GM13976 (cell line): ENCODE measurements around the gene AMY2B.
"Not testable (repeated sequence)": the region's sequence is repeated elsewhere in the genome, so short reads cannot be mapped to it uniquely, and the experiment has no call there.

Experiments
- DNase-seq: peaks from one replicate; pipeline ENCODE4 v3.0.0; 2012; ENCODE audit warnings: low spot score
- CTCF ChIP-seq: IDR thresholded peaks from 2 replicates; pipeline ENCODE4 v1.5.1; 2012; ENCODE audit warnings: borderline replicate concordance, mild to moderate bottlenecking; ENCODE audit not compliant: insufficient read depth; ENCODE audit errors: extremely low read depth, missing control alignments, control extremely low read depth
- in situ Hi-C: fragments of 300-500 bp; cut with MboI; formaldehyde crosslinking; loops from one replicate; pipeline ENCODE4 v1.12.0; 2022; ENCODE audit warnings: low sequenced_read_pairs, mixed read lengths, inconsistent platforms; ENCODE audit not compliant: unreplicated experiment

Gene AMY2B

GRCh38 chr1:103541431-103541830 is 30.0 kb upstream of the AMY2B start:
- in situ Hi-C loops: no loop called here
- DNase-seq: no peak
- no peak for TF ChIP-seq CTCF

GRCh38 chr1:103546496-103546895 is 24.9 kb upstream of the AMY2B start:
- no peak for TF ChIP-seq CTCF
- in situ Hi-C loops: no loop called here
- no peak for DNase-seq

- in situ Hi-C loops: no loop called here
- no peak for DNase-seq
- TF ChIP-seq CTCF: no peak
Observed at GRCh38 chr1:103547840-103548239, 23.5 kb upstream of the AMY2B start.

- in situ Hi-C loops: no loop called here
- DNase-seq: no peak
- no peak for TF ChIP-seq CTCF
Observed at GRCh38 chr1:103560427-103560826, 11.0 kb upstream of the AMY2B start.

- in situ Hi-C loops, DNase-seq: not testable (repeated sequence)
Observed at GRCh38 chr1:103561124-103561523, 10.3 kb upstream of the AMY2B start.

GRCh38 chr1:103561643-103562395 is 9.6 kb upstream of the AMY2B start:
- DNase-seq: peak; percentile 10
- no peak for TF ChIP-seq CTCF
- in situ Hi-C loops: no loop called here

GRCh38 chr1:103563056-103563455 is 8.3 kb upstream of the AMY2B start:
- in situ Hi-C loops: no loop called here
- no peak for TF ChIP-seq CTCF
- no peak for DNase-seq
